Esophagus muscularis mucosa (tissue), 3 donors: Measurements from ENCODE around the gene PLEKHA8.

Experiments used
- CTCF ChIP-seq, 3 experiments: fragments of 200-600 bp in 2 of 3; fragments of 450-650 bp in 1 of 3; sonication (generic) in 2 of 3; IDR thresholded peaks; one replicate each; pipeline ENCODE4 v1.5.1; 2017 to 2019; ENCODE audit warnings: antibody characterized with exemption in 3 of 3, mild to moderate bottlenecking in 2 of 3, moderate library complexity in 1 of 3
- POLR2AphosphoS5 ChIP-seq, 2 donors: sonication (generic); formaldehyde crosslinking; IDR thresholded peaks; one replicate each; pipeline ENCODE4 v1.6.1; 2017; ENCODE audit warnings: antibody characterized with exemption in 2 of 2

GRCh38 chr7:30074422-30075030 is 46.3 kb downstream of the PLEKHA8 start:
- TF ChIP-seq CTCF (IDR thresholded peaks at IDR 0.05) (peak in 2 of 3 experiments; percentile 24 to 46), POLR2AphosphoS5 (IDR thresholded peaks at IDR 0.05) (no peak)
